T-helper 17 cell (primary cell): Measurements from ENCODE around the gene ZNF213. TPM values are rescaled to one million over a fixed set of nuclear protein-coding genes. Genes with fewer than 3 reads are reported as not detected.
"Not testable (repeated sequence)": the region's sequence is repeated elsewhere in the genome, so short reads cannot be mapped to it uniquely, and the experiment has no call there.

Experiments
- ATAC-seq: fragments of 150-1000 bp; cut with Tn5 transposase; 2 replicates; pipeline ENCODE4 v1.10.0; 2021; ENCODE audit warnings: mild to moderate bottlenecking, moderate library complexity
- DNase-seq, 3 donors: peaks; one replicate each; pipeline versions ENCODE4 v3.0.0 to v3.0.0-alpha.2; 2020 to 2021
- H3K9me3 ChIP-seq: one replicate; pipeline ENCODE4 v1.7.0; 2013; ENCODE audit warnings: low read length, mild to moderate bottlenecking; ENCODE audit not compliant: control insufficient read depth, poor library complexity, severe bottlenecking
- H3K27ac Mint-ChIP-seq: one replicate; pipeline ENCODE4 v1.8.0; 2022; ENCODE audit warnings: mild to moderate bottlenecking, moderate library complexity, mixed read lengths
- H3K27me3 Mint-ChIP-seq: one replicate; pipeline ENCODE4 v1.8.0; 2022; ENCODE audit warnings: mixed read lengths
- H3K36me3 Mint-ChIP-seq: one replicate; pipeline ENCODE4 v1.8.0; 2022; ENCODE audit warnings: low read depth, mixed read lengths
- H3K4me1 Mint-ChIP-seq: one replicate; pipeline ENCODE4 v1.8.0; 2022; ENCODE audit warnings: mild to moderate bottlenecking, mixed read lengths
- H3K4me3 Mint-ChIP-seq: one replicate; pipeline ENCODE4 v1.8.0; 2022; ENCODE audit warnings: mild to moderate bottlenecking, moderate library complexity, mixed read lengths
- total RNA-seq, 4 donors: library from RNA in 2 of 4; stranded (reverse) in 2 of 4; gene quantifications; one replicate each; pipeline ENCODE4 v1.2.3 and lab custom pipeline; 2022 to 2026

Gene ZNF213
- total RNA-seq, 2 donors from 2014 or later: 3.1 to 3.4 TPM

DNA sequence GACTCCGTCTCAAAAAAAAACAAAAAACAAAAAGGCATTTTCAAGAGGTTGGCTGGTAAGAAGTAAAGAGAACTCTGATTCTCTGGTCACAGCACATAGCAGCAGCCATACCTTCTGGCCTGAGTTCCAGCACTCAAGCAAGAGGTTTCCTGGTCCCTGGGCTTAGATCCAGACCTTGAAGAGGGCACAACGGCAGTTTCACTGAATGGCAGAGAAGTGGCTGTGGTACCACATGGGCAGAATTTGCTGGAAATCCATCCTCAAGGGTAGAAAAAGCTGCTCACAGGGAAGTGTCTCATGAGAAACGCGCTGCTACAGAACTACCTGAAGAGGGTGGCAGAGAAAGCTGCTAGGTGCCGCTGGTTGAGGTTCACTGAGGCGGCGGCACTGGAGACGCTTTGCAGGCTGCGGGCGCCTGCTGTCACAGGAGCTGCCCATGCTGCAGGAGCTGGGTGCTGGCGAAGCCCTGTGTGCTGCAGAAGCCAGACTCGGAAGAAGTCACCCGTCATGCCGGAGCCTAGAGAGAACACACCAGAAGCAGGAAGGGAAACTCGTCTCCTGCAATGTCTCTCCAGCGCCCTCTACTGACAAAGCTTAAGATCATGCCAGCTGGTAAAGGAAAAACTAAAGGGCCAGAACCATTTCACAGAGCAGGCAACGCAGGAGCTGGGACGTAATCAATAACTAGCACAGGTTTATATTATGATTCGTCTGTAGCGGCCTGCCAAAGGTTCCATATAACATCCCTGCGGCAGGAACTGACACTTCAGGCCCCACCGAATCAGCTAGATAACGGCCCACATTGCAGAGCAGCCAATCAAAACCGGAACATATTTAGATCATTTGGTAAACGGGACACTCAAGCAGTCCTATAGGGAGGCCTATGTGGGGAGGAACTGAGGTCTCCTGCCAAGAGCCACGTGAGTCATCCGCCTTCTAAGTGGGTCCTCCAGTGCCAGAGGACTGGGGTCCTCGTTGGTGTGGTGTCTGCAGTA lies 5.4 kb upstream of the ZNF213 start:
- peak; percentile 79 for ATAC-seq
- Mint-ChIP-seq H3K27me3 (no peaks in the 10 kb centered on the region), H3K27ac (peak overlapping the region; percentile 89), H3K4me3 (peak overlapping the region; percentile 90), H3K36me3 (no peaks in the 10 kb centered on the region), H3K4me1 (peaks cover 21% of the 10 kb centered on the region)
- peak; percentile 56 to 66 (median 66) for DNase-seq
- H3K9me3 ChIP-seq: no peaks in the 10 kb centered on the region

DNA sequence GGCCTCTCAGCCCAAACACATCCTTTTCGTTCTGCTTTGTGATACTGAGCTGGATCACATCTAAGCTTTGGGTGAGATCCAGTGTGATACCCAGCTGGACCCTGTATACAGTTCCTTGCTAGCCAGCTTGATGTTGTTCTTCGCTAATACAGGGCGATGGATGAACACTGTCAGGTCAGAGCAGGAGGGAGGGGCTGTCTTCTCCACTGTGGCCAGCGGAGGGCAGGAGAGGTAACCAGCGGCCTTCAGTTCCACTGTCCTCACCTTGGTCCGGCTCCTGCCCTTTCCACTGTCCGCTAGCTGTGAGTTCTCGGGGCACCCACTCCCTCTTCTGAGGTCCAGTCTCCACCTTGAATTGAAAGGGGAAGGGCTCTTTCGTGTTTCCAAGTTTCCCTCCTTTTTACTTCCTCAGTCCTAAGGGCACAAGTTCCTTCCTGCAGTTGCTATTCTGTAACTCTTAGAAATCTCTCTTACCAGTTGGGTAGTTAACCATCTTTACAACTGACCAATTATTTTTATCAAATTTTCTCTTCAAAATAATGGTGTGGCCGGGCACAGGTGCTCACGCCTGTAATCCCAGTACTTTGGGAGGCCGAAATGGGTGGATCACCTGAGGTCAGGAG lies 3.0 kb upstream of the ZNF213 start:
- ATAC-seq: no peak
- Mint-ChIP-seq H3K27me3 (no peaks in the 10 kb centered on the region), H3K4me3 (no peak overlapping the region), H3K27ac (peak overlapping the region; percentile 94), H3K36me3 (no peaks in the 10 kb centered on the region), H3K4me1 (peaks cover 13% of the 10 kb centered on the region)
- no peak for DNase-seq
- no peaks in the 10 kb centered on the region for H3K9me3 ChIP-seq

DNA sequence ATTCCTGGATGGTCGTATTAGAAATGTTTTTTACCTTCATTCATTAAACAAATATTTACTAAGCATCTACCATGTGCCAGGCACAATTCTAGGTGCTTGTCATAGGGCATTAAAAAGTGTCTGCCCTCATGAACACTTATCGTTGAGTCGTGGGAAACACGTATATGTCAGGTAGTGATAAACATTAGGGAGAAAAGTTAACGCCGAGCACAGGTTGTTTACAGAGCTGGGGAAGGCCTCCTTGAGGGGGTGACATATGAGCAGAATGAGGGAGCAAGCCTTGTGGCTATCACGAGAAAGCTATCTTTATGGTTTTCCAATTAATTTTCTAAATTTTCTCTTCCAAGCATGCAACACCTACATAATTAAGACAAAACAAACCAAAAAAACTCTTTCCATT lies 985 bp upstream of the ZNF213 start:
- Mint-ChIP-seq H3K27ac (peak overlapping the region; percentile 94), H3K27me3 (no peaks in the 10 kb centered on the region), H3K36me3 (no peaks in the 10 kb centered on the region), H3K4me3 (peak overlapping the region; percentile 95), H3K4me1 (peaks cover 16% of the 10 kb centered on the region)
- no peak for DNase-seq
- no peak for ATAC-seq
- no peaks in the 10 kb centered on the region for H3K9me3 ChIP-seq

DNA sequence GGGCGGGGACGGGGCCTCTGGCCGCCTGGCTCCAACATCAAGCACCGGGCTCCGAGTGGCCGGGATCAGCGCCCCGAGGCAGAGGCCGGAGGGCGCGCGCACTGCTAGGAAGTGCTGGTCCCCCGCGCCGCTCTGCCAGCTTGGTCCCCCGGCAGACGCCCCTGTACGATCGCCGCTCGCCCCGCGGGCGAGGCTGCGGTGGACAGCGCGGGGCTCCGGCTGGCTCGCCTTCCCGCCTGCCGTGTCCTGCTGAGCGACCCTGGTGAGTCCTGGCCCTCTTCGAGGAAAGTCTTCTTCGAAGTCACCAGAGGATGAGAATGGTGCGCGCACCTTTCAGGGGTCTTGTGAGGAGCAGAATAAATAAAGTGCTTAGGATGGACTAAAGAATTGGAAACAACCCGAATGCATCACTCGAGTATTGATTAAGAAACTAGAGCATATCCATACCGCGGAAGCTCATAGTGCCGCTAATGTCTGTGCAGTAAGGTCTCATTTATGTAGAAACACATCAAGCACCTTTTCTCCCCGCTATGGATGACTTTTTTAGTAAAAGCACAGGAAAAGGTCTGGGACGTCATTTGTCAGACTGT lies 392 bp downstream of the ZNF213 start:
- peak; percentile 36 for ATAC-seq
- Mint-ChIP-seq H3K4me1 (peaks cover 12% of the 10 kb centered on the region), H3K4me3 (peak overlapping the region; percentile 95), H3K27me3 (no peaks in the 10 kb centered on the region), H3K27ac (peak overlapping the region; percentile 94), H3K36me3 (peaks cover 2% of the 10 kb centered on the region)
- no peak for DNase-seq
- no peaks in the 10 kb centered on the region for H3K9me3 ChIP-seq

DNA sequence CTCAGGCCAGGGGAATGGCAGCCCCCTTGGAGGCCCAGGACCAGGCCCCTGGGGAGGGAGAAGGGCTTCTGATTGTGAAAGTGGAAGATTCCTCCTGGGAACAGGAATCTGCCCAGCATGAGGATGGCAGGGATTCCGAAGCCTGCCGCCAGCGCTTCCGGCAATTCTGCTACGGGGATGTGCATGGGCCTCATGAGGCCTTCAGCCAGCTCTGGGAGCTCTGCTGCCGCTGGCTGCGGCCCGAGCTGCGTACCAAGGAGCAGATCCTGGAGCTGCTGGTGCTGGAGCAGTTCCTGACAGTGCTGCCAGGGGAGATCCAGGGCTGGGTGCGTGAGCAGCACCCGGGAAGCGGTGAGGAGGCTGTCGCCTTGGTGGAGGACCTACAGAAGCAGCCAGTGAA lies 2.4 kb downstream of the ZNF213 start:
- ATAC-seq: no peak
- Mint-ChIP-seq H3K27me3 (no peaks in the 10 kb centered on the region), H3K27ac (no peak overlapping the region), H3K4me3 (no peak overlapping the region), H3K36me3 (peaks cover 6% of the 10 kb centered on the region), H3K4me1 (peaks cover 14% of the 10 kb centered on the region)
- DNase-seq: no peak
- no peaks in the 10 kb centered on the region for H3K9me3 ChIP-seq

DNA sequence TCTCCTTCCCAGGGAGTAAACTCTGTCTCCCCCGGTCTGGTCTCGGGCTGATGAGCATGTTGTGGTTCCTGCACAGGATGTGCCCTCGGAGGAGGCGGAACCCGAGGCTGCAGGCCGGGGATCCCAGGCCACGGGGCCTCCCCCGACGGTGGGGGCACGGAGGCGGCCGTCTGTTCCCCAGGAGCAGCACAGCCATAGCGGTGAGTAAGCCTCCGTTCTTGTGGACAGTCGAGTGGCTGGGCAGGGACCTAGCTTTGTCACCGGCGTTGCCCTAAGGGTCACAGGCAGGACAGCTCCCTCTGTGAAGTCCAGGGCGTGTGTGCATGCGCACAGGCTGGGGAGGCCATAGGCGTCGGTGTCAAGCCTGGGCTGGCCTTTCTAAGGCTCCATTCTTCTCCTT lies 3.5 kb downstream of the ZNF213 start:
- Mint-ChIP-seq H3K27ac (no peak overlapping the region), H3K4me1 (peaks cover 14% of the 10 kb centered on the region), H3K36me3 (peaks cover 10% of the 10 kb centered on the region), H3K27me3 (no peaks in the 10 kb centered on the region), H3K4me3 (no peak overlapping the region)
- no peaks in the 10 kb centered on the region for H3K9me3 ChIP-seq
- DNase-seq: no peak
- no peak for ATAC-seq

DNA sequence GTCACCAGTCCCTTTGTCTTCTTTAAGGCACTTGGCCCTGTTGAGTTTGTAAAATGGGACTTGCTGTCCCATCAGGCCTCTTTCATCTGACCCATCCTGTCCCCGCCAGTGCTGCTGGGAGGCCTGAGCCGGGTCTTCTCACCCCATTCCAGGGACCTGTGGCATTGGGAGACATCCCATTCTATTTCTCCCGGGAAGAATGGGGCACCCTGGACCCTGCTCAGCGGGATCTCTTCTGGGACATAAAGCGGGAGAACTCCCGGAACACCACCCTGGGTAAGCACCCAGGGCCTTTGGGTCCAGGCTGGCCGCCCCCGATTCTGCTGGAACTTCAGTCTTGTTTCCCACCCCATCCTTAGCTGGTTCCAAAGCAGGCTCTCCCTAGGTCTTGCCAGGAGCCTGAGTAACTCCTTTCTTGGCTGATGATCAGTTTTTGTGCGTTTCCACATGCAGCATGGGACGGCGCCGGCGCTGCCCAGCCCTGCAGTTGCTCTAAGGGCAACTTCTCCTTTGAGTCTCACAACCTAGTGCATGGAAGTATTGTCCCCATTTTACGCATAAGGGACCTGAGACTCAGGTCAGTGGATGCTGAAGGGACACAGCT lies 4.1 kb downstream of the ZNF213 start:
- no peaks in the 10 kb centered on the region for H3K9me3 ChIP-seq
- ATAC-seq: no peak
- H3K27ac Mint-ChIP-seq: no peak overlapping the region
- no peak overlapping the region for H3K4me3 Mint-ChIP-seq
- H3K27me3 Mint-ChIP-seq: no peaks in the 10 kb centered on the region
- H3K36me3 Mint-ChIP-seq: peaks cover 10% of the 10 kb centered on the region
- DNase-seq: no peak
- peaks cover 11% of the 10 kb centered on the region for H3K4me1 Mint-ChIP-seq

DNA sequence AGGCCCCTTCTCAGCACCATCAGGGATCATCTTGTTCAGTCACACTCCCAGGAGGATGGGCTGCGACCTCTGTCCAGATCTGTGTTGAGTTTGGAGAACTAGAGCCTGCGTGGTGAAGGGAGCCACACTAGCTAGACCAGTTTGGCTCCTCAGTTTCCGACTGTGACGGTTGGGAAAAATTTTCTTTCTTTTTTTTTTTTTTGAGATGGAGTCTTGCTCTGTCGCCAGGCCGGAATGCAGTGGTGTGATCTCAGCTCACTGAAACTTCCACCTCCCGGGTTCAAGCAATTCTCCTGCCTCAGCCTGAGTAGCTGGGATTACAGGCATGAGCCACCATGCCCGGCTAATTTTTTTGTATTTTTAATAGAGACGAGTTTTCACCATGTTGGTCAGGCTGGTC lies 4.7 kb downstream of the ZNF213 start:
- H3K36me3 Mint-ChIP-seq, H3K4me1 Mint-ChIP-seq, ATAC-seq, H3K27ac Mint-ChIP-seq, DNase-seq, H3K4me3 Mint-ChIP-seq, H3K27me3 Mint-ChIP-seq, H3K9me3 ChIP-seq: not testable (repeated sequence)

DNA sequence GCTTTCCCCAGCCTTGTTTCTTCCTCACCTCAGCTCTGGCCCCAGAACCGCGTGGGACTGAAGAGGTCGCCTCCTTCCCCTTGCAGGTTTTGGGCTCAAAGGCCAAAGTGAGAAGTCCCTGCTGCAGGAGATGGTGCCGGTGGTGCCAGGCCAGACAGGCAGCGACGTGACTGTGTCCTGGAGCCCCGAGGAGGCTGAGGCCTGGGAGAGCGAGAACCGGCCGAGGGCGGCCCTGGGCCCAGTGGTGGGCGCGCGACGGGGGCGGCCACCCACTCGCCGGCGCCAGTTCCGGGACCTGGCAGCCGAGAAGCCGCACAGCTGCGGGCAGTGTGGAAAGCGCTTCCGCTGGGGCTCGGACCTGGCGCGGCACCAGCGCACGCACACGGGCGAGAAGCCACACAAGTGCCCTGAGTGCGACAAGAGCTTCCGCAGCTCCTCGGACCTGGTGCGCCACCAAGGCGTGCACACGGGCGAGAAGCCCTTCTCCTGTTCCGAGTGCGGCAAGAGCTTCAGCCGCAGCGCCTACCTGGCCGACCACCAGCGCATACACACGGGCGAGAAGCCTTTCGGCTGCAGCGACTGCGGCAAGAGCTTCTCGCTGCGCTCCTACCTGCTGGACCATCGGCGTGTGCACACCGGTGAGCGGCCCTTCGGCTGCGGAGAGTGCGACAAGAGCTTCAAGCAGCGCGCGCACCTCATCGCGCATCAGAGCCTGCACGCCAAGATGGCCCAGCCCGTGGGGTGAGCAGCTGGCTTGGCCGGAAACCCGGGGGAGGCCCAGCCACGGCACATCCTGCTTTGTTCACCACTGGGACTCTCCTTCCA lies 6.0 kb downstream of the ZNF213 start:
- DNase-seq (no peak), ATAC-seq (no peak)
- peaks cover 9% of the 10 kb centered on the region for H3K4me1 Mint-ChIP-seq
- H3K27me3 Mint-ChIP-seq: no peaks in the 10 kb centered on the region
- H3K36me3 Mint-ChIP-seq: peaks cover 10% of the 10 kb centered on the region
- no peak overlapping the region for H3K4me3 Mint-ChIP-seq
- no peaks in the 10 kb centered on the region for H3K9me3 ChIP-seq
- H3K27ac Mint-ChIP-seq: no peak overlapping the region

DNA sequence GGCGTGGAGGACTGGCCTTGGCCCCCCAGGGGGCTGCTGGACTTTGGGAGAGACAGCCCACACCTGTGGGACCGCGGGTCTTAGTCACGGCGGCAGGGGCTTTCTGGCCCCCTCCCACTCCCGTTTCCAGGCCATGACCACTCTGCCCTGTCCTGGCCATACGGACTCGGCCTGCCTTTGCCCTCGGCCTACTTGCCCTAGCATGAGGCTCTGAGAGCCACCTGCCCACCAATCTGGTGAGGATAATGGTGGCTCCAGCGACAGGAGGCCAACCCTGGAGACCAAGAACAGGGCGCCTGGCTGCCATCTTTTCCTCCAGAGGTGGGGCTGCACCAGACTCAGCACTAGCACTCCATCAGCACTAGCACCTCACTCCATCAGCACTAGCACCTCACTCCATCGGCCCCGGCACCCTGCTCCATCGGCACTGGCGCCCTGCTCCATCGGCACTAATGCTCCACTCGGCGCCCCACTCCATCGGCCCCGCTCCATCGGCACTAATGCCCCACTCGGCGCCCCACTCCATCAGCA lies 7.0 kb downstream of the ZNF213 start:
- DNase-seq (no peak), ATAC-seq (no peak)

DNA sequence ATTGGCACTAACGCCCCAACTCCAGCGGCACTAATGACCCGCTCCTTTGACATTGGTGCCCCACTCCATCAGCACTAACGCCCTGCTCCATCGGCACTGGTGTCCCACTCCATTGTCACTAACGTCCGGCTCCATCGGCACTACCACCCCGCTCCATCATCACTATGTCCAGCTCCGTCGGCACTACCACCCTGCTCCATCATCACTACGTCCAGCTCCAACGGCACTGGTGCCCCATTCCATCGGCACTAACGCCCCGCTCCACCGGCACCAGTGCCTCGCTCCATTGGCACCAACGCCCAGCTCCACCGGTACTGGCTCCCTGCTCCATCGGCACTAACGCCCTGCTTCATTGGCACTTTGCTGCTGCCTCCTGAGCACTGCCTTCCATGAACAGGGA lies 7.5 kb downstream of the ZNF213 start:
- peak overlapping the region; percentile 36 for H3K4me3 Mint-ChIP-seq
- ATAC-seq: no peak
- no peak for DNase-seq
- H3K27ac Mint-ChIP-seq: peak overlapping the region; percentile 39
- no peaks in the 10 kb centered on the region for H3K27me3 Mint-ChIP-seq
- peaks cover 10% of the 10 kb centered on the region for H3K36me3 Mint-ChIP-seq
- H3K9me3 ChIP-seq: no peaks in the 10 kb centered on the region
- H3K4me1 Mint-ChIP-seq: peaks cover 9% of the 10 kb centered on the region

More for the DNA sequence above, 7.0 kb downstream of the ZNF213 start:
- peaks cover 9% of the 10 kb centered on the region for H3K4me1 Mint-ChIP-seq
- H3K27me3 Mint-ChIP-seq: no peaks in the 10 kb centered on the region
- H3K9me3 ChIP-seq: no peaks in the 10 kb centered on the region
- no peak overlapping the region for H3K4me3 Mint-ChIP-seq
- H3K27ac Mint-ChIP-seq: no peak overlapping the region
- peaks cover 10% of the 10 kb centered on the region for H3K36me3 Mint-ChIP-seq

DNA sequence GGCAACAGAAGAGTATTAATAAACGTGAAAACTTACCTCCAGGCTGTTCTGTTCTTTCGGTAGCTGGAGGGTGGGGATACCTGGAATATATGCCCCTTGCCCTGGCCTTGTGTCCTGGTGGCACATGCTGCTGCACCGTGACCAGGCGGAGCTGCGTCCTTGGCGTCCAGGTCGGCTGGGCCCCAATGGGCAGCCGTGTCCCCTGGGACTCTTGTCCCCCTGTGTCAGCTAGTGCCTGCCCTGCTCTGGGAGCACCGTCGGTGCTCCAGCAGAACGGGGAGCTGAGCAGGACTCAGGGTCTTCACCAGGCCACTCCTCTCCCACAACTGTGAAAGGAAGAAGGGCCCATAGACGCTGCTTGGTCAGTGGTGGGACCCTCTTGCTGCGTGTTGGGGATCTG lies 7.9 kb downstream of the ZNF213 start:
- no peaks in the 10 kb centered on the region for H3K9me3 ChIP-seq
- ATAC-seq (no peak), DNase-seq (no peak)
- peaks cover 10% of the 10 kb centered on the region for H3K36me3 Mint-ChIP-seq
- H3K4me1 Mint-ChIP-seq: peaks cover 6% of the 10 kb centered on the region
- no peaks in the 10 kb centered on the region for H3K27me3 Mint-ChIP-seq
- H3K27ac Mint-ChIP-seq: peak overlapping the region; percentile 39
- H3K4me3 Mint-ChIP-seq: no peak overlapping the region
